Fibroblast of skin of left biceps (primary cell): ENCODE results near the gene FOXO1.
"Not testable (repeated sequence)": the region's sequence is repeated elsewhere in the genome, so short reads cannot be mapped to it uniquely, and the experiment has no call there.

ENCODE experiments used
- DNase-seq, 2 experiments: peaks; one replicate each; pipeline ENCODE4 v3.0.0-alpha.2; 2013; ENCODE audit warnings: low read depth in 2 of 2

FOXO1 gene

GRCh38 chr13:40665126-40666044, 1.1 kb downstream of the FOXO1 start:
- no peak for DNase-seq

GRCh38 chr13:40664350-40665125, 1.9 kb downstream of the FOXO1 start:
- DNase-seq, result no peak

DNA sequence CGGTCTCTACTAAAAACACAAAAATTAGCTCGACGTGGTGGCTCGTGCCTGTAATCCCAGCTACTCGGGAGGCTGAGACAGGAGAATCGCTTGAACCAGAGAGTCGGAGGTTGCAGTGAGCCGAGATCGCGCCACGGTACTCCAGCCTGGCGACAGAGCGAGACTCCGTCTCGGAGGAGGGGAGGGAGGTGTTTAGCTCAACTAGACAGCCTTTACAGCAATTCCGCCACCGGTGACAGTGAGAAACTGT, 2.4 kb downstream of the FOXO1 start:
- DNase-seq, result not testable (repeated sequence)

- DNase-seq, result no peak
Observed at GRCh38 chr13:40662866-40663265, 3.6 kb downstream of the FOXO1 start.

DNA sequence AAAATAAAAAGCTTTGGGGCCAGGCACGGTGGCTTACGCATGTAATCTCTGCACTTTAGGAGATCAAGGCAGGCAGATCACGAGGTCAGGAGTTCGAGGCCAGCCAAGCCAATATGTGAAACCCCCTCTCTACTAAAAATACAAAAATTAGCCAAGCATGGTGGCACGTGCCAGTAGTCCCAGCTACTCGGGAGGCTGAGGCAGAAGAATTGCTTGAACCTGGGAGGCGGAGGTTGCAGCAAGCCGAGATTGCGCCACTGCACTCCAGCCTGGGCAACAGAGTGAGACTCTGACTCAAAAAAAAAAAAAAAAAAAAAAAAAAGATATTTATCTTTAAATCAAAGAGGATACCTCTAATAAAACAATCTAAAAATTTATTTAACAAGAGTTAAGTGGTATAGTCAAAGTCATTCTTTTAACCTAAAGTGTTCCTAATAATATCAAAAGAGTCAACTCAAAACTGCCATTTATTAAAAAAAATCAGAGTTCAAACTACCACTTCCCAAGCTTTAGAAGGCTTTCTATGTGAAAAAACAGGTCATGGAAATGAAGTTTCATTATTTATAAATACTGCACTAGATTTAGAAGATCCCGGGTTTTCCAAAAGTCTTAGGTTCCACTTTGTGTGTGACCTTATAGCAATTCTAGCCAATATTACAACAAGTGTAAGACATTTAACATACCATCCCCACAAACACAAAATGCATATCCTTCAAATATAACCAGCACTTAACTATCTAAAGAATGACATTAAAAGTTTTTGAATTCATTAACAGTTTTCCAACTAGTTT, 4.4 kb downstream of the FOXO1 start:
- DNase-seq, result no peak

- no peak for DNase-seq
Observed at GRCh38 chr13:40660692-40661091, 5.7 kb downstream of the FOXO1 start.

- DNase-seq, result no peak
Observed at GRCh38 chr13:40660141-40660664, 6.2 kb downstream of the FOXO1 start.

GRCh38 chr13:40657951-40658350, 8.5 kb downstream of the FOXO1 start:
- DNase-seq, result no peak

GRCh38 chr13:40657307-40657706, 9.1 kb downstream of the FOXO1 start:
- DNase-seq, result no peak

DNA sequence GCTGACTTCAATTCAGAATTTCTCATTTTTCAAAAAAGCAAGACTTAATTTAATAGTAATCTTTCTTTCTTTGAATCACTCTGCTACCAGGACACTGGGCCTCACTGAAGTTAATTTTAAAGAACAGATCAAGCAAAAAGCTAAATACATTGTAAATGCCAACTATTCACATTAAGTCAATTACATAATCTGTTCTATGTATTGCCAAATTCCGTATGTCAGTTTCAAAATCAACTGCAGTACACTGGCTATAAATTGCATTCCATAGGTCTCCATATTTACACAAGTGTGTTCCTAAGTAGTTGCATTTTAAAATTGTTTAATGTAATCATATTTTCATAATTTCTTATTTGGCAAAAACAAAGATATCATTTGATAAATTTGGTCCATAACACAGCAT, 10.1 kb downstream of the FOXO1 start:
- no peak for DNase-seq

GRCh38 chr13:40653527-40654318, 12.7 kb downstream of the FOXO1 start:
- no peak for DNase-seq

GRCh38 chr13:40652588-40652940, 13.9 kb downstream of the FOXO1 start:
- DNase-seq, result no peak

- no peak for DNase-seq
Observed at GRCh38 chr13:40651866-40652587, 14.4 kb downstream of the FOXO1 start.

GRCh38 chr13:40648841-40649240, 17.6 kb downstream of the FOXO1 start:
- no peak for DNase-seq

DNA sequence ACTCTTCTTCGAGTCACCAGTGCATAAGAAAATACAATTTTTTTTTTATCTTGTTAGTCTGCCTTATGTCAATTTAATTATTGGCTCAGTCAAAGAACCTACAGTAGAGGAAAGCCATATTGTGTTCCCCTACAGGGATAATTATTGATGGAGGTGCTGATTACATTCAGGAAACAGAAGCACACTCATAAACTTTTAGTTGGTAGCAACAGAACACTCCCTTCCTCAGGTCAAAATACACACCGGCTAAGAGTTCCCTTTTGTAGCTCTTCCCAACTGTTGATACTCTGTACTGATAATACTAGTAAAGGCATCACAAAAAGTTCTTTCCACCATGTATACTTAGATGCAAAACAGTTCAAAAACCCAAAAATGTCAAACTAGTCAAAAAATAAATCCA, 18.4 kb downstream of the FOXO1 start:
- no peak for DNase-seq

DNA sequence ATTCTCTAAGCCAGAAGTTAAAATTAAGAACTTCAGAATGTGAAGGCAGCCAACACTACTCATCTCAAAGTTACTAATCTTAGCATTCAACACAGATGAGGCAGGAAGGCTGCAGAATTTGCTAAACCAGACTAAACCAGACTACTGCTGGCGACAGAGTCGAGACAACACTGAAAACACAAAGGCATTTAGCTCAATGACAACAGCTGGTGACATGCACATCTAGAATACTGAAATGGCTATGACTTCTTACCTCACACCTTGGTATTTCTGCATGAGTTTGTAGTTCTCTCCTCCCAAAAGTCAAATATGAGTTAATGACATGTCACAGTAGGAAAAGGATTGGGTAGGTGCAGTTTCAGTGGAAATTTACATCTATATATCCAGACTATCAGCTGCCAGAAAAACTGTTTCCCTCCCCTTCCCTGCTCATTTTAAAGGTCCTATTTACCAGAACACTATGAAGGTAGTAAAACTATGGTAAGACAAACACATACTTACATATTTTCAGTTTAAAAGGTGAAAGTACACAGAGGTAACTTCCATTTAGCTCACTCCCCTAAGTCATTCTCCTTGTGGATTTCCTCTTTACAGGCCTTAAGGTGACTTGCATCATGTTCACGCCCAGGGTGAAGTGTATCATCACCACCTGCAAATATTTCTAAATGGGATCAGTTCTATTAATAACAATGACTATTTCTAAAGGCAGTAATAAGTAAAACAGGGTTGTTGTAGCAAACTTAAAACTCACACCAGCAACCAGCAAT, 21.4 kb downstream of the FOXO1 start:
- DNase-seq, result no peak

DNA sequence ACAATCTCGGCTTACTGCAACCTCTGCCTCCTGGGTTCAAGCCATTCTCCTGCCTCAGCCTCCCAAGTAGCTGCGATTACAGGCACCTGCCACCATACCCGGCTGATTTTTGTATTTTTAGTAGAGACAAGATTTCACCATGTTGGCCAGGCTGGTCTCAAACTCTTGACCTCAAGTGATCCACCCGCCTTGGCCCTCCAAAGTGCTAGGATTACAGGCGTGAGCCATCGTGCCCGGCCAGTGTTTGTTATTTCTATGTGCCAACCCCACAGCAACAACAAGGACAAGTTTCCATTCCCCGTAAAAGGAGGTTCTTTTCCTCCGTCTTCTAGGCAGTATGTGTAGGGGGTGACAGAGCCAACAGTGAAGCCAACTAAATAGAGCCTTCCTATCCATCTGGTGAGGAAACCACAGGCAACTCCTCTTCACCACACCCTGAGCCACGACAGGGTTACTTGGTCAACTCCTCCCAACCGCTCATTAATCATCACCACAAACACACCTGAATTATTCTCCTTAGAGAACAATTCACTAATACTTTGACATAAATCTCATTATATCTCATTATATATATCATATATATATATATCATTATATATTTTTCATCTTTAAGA, 25.5 kb downstream of the FOXO1 start:
- no peak for DNase-seq

DNA sequence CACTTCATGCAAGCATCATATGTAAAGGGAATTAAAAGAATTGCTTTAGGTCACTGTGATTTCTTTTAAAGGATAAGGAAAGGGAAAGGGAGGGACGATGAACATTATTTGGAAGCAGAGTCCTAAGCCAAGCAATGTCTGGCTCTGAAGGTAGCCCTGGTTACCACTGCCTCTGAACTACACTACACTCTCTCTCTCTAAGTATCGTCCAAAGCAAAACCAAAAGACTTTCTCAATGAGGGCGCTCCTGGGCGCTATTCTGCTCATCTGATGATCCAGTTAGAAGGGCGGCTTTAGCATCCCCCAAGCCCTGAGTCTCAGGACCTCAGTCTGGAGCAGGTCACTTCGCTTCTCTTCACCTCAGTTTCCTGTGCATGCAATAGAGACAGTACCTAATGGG, 26.2 kb downstream of the FOXO1 start:
- DNase-seq, result no peak

DNA sequence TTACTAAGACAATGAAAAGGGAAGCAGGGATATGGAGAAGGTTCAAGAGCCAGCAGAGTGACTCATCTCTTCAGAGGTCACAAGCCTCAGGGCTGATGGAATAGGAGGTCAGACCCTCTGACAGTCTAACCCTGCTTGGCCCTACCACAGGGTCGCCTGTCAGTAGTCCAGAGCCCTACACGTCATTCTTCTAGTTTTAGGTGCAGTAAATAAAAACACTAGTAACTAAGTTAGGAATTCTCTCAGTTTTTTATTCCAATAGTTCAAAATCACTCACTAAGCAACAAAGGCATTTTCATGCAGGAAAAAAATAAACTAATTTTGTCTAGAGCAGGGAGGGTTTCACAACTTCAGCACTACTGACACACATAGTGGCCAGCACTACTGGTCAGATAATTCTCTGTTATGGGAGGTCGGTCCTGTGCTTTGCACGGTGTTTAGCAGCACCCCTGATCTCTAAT, 27.2 kb downstream of the FOXO1 start:
- DNase-seq, result no peak
